Endothelial cell of umbilical vein (primary cell): ENCODE results near the gene POLR2E.

Experiments used
- CTCF ChIP-seq, 2 donors: IDR thresholded peaks; 1 replicate in 1 of 2; 2 replicates in 1 of 2; pipeline ENCODE4 v1.5.1; 2011; ENCODE audit warnings: low read length in 2 of 2, mild to moderate bottlenecking in 2 of 2, moderate library complexity in 2 of 2, control low read depth in 1 of 2, inconsistent platforms in 1 of 2, low read depth in 1 of 2; ENCODE audit not compliant: insufficient read depth in 1 of 2; ENCODE audit errors: extremely low read depth in 1 of 2
- EZH2 ChIP-seq: IDR thresholded peaks from 2 replicates; pipeline ENCODE4 v1.6.1; 2012; ENCODE audit warnings: borderline replicate concordance, low read depth, mild to moderate bottlenecking, moderate library complexity, low read length, inconsistent platforms; ENCODE audit not compliant: severe bottlenecking
- POLR2A ChIP-seq: IDR thresholded peaks from 2 replicates; pipeline ENCODE4 v1.6.1; 2012; ENCODE audit warnings: low read depth, mild to moderate bottlenecking, control low read depth, low read length
- POLR2AphosphoS5 ChIP-seq: IDR thresholded peaks from 2 replicates; pipeline ENCODE4 v1.6.1; 2012; ENCODE audit warnings: low read depth, mild to moderate bottlenecking, control low read depth, low read length, moderate library complexity; ENCODE audit not compliant: insufficient read depth

- TF ChIP-seq POLR2A, result no peak
- no peak for TF ChIP-seq CTCF (IDR thresholded peaks at IDR 0.05; ENCODE audit: extremely low read depth in 1 of 2, insufficient read depth in 1 of 2, low read depth in 1 of 2, low read length in 2 of 2)
- TF ChIP-seq EZH2, result no peak
- TF ChIP-seq POLR2AphosphoS5, result no peak
Measured at GRCh38 chr19:1046117-1046626, 49.0 kb downstream of the POLR2E start.
